Measurements from ENCODE around the gene CYBRD1. TPM values are rescaled to one million over a fixed set of nuclear protein-coding genes. Genes with fewer than 3 reads are reported as not detected.

CYBRD1 gene
- total and polyA plus RNA-seq, 10 of the 15 experiments (the other 5 are each of a cell fraction or from before 2014, with no cell fraction given) = 10.8 to 51.9 (median 29.6) TPM

- 95% methylated on average over 2 of the region's 2 CpGs for WGBS (ENCODE audit: insufficient coverage, insufficient replicate concordance, low lambda C conversion rate, missing lambda C conversion rate)
- no peak overlapping the region for H3K9ac ChIP-seq (ENCODE audit: control insufficient read depth, insufficient read depth, low read length)
- POLR2A ChIA-PET = no interaction called here
- in situ Hi-C loops (cut with MboI) = no loop called here
- H3K4me1 ChIP-seq (ENCODE audit: control insufficient read depth, insufficient read depth, low read length) = peaks cover 7% of the 10 kb centered on the region; the same call in 1 of the 2 replicates
- H3K27me3 ChIP-seq (replicated peaks in 1 of 2; ENCODE audit: control insufficient read depth in 2 of 2, insufficient read depth in 2 of 2, low read length in 1 of 2) = no peaks in the 10 kb centered on the region
- no peak overlapping the region for H2AFZ ChIP-seq (ENCODE audit: control insufficient read depth, low read depth, low read length)
- H3K4me3 ChIP-seq = no peak overlapping the region
- RAD21 ChIA-PET (ENCODE audit: unreplicated experiment) = no interaction called here
- no peaks in the 10 kb centered on the region for H3K79me2 ChIP-seq (ENCODE audit: control insufficient read depth, insufficient read depth, low read length)
- no TSS peak for BruUV-seq (replicated peaks)
- ATAC-seq = no peak
- TF ChIP-seq, protein P1, sequence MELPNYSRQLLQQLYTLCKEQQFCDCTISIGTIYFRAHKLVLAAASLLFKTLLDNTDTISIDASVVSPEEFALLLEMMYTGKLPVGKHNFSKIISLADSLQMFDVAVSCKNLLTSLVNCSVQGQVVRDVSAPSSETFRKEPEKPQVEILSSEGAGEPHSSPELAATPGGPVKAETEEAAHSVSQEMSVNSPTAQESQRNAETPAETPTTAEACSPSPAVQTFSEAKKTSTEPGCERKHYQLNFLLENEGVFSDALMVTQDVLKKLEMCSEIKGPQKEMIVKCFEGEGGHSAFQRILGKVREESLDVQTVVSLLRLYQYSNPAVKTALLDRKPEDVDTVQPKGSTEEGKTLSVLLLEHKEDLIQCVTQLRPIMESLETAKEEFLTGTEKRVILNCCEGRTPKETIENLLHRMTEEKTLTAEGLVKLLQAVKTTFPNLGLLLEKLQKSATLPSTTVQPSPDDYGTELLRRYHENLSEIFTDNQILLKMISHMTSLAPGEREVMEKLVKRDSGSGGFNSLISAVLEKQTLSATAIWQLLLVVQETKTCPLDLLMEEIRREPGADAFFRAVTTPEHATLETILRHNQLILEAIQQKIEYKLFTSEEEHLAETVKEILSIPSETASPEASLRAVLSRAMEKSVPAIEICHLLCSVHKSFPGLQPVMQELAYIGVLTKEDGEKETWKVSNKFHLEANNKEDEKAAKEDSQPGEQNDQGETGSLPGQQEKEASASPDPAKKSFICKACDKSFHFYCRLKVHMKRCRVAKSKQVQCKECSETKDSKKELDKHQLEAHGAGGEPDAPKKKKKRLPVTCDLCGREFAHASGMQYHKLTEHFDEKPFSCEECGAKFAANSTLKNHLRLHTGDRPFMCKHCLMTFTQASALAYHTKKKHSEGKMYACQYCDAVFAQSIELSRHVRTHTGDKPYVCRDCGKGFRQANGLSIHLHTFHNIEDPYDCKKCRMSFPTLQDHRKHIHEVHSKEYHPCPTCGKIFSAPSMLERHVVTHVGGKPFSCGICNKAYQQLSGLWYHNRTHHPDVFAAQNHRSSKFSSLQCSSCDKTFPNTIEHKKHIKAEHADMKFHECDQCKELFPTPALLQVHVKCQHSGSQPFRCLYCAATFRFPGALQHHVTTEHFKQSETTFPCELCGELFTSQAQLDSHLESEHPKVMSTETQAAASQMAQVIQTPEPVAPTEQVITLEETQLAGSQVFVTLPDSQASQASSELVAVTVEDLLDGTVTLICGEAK (IDR thresholded peaks at IDR 0.05; ENCODE audit: borderline replicate concordance) = no peak
- TF ChIP-seq HCFC1 (IDR thresholded peaks at IDR 0.05; ENCODE audit: low read length) = no peak
- H3K36me3 ChIP-seq (ENCODE audit: control insufficient read depth in 2 of 2, insufficient read depth in 2 of 2, low read length in 1 of 2) = peaks cover 0 to 7% of the 10 kb centered on the region in 2 experiments; a peak in 1 of 4 replicates
- DNase-seq (ENCODE audit: low read depth, low spot score) = no peak
- CTCF ChIA-PET = no interaction called here
- SMC1A ChIA-PET (ENCODE audit: uncharacterized antibody, unreplicated experiment) = no interaction called here
- FAIRE-seq = no peak
- H3K9me3 ChIP-seq (replicated peaks; ENCODE audit: control insufficient read depth, insufficient read depth, low read length) = no peaks in the 10 kb centered on the region
- intact Hi-C loops (cut with micrococcal nuclease; ENCODE audit: unreplicated experiment) = no loop called here
- H4K20me1 ChIP-seq (ENCODE audit: control insufficient read depth, insufficient read depth) = no peaks in the 10 kb centered on the region
- H3K4me2 ChIP-seq (ENCODE audit: control insufficient read depth, insufficient read depth) = no peak overlapping the region
- H3K27ac ChIP-seq (ENCODE audit: control insufficient read depth, insufficient read depth) = no peak overlapping the region
Observed at GRCh38 chr2:171553236-171553635, 31.0 kb downstream of the CYBRD1 start.

- Histone ChIP-seq H3K4me2 (ENCODE audit: control insufficient read depth, insufficient read depth) (no peak overlapping the region), H3K4me1 (ENCODE audit: control insufficient read depth, insufficient read depth, low read length) (peaks cover 7% of the 10 kb centered on the region; the same call in 1 of the 2 replicates), H3K9ac (ENCODE audit: control insufficient read depth, insufficient read depth, low read length) (no peak overlapping the region), H3K4me3 (no peak overlapping the region), H3K27me3 (replicated peaks in 1 of 2; ENCODE audit: control insufficient read depth in 2 of 2, insufficient read depth in 2 of 2, low read length in 1 of 2) (no peaks in the 10 kb centered on the region), H2AFZ (ENCODE audit: control insufficient read depth, low read depth, low read length) (no peak overlapping the region), H3K27ac (ENCODE audit: control insufficient read depth, insufficient read depth) (no peak overlapping the region), H3K9me3 (replicated peaks; ENCODE audit: control insufficient read depth, insufficient read depth, low read length) (no peaks in the 10 kb centered on the region), H4K20me1 (ENCODE audit: control insufficient read depth, insufficient read depth) (no peaks in the 10 kb centered on the region), H3K36me3 (ENCODE audit: control insufficient read depth in 2 of 2, insufficient read depth in 2 of 2, low read length in 1 of 2) (peaks cover 0 to 7% of the 10 kb centered on the region in 2 experiments; a peak in 1 of 4 replicates), H3K79me2 (ENCODE audit: control insufficient read depth, insufficient read depth, low read length) (no peaks in the 10 kb centered on the region)
- ChIA-PET RAD21 (ENCODE audit: unreplicated experiment) (no interaction called here), SMC1A (ENCODE audit: uncharacterized antibody, unreplicated experiment) (no interaction called here), POLR2A (no interaction called here), CTCF (no interaction called here)
- in situ Hi-C loops (cut with MboI) = no loop called here
- no peak for FAIRE-seq
- BruUV-seq (replicated peaks) = no TSS peak
- ATAC-seq = no peak
- 79% methylated on average over 8 of the region's 8 CpGs for WGBS (ENCODE audit: insufficient coverage, insufficient replicate concordance, low lambda C conversion rate, missing lambda C conversion rate)
- intact Hi-C loops (cut with micrococcal nuclease; ENCODE audit: unreplicated experiment) = no loop called here
- DNase-seq (ENCODE audit: low read depth, low spot score) = no peak
- TF ChIP-seq CHD1 (IDR thresholded peaks at IDR 0.05; ENCODE audit: low read depth, low read length) (no peak), NRF1 (conservative IDR thresholded peaks at IDR 0.05; ENCODE audit: low read depth, low read length) (no peak), TCF7 (IDR thresholded peaks at IDR 0.05; ENCODE audit: borderline replicate concordance) (no peak), FOXK2 (IDR thresholded peaks at IDR 0.05) (no peak), BHLHE40 (IDR thresholded peaks at IDR 0.05; ENCODE audit: borderline replicate concordance in 1 of 2, low read depth in 2 of 2, low read length in 1 of 2) (no peak), ZNF274 (IDR thresholded peaks at IDR 0.05; ENCODE audit: insufficient read depth, insufficient read length) (no peak), MEF2B (IDR thresholded peaks at IDR 0.05; ENCODE audit: partially characterized antibody, poor library complexity, severe bottlenecking) (no peak), HCFC1 (IDR thresholded peaks at IDR 0.05; ENCODE audit: low read length) (no peak), STAT1 (conservative IDR thresholded peaks at IDR 0.05) (no peak), BRCA1 (IDR thresholded peaks at IDR 0.05; ENCODE audit: low read depth, low read length) (no peak), YY1 (IDR thresholded peaks at IDR 0.05; ENCODE audit: low read depth, low read length) (no peak), GABPA (IDR thresholded peaks at IDR 0.05; ENCODE audit: low read depth) (no peak)
- TF ChIP-seq, protein P2, sequence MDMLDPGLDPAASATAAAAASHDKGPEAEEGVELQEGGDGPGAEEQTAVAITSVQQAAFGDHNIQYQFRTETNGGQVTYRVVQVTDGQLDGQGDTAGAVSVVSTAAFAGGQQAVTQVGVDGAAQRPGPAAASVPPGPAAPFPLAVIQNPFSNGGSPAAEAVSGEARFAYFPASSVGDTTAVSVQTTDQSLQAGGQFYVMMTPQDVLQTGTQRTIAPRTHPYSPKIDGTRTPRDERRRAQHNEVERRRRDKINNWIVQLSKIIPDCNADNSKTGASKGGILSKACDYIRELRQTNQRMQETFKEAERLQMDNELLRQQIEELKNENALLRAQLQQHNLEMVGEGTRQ (IDR thresholded peaks at IDR 0.05; ENCODE audit: borderline replicate concordance, low read depth, low read length) = no peak
Observed at GRCh38 chr2:171553858-171554257, 31.6 kb downstream of the CYBRD1 start.
